Central memory CD8-positive, alpha-beta T cell (primary cell): ENCODE measurements around the gene NEU3.
"Not testable (repeated sequence)": the region's sequence is repeated elsewhere in the genome, so short reads cannot be mapped to it uniquely, and the experiment has no call there.

Experiments
- ATAC-seq: fragments of 150-1000 bp; cut with Tn5 transposase; replicated peaks from 2 replicates; pipeline ENCODE4 v1.10.0; 2022; ENCODE audit warnings: mild to moderate bottlenecking, moderate FRiP score, moderate number of reproducible peaks; ENCODE audit not compliant: poor library complexity, severe bottlenecking; ENCODE audit errors: extremely low read depth
- DNase-seq, 2 donors: peaks; one replicate each; pipeline ENCODE4 v3.0.0; 2021; ENCODE audit warnings: low spot score in 2 of 2
- H3K27ac Mint-ChIP-seq: one replicate; pipeline ENCODE4 v1.8.0; 2022; ENCODE audit warnings: low read depth, mild to moderate bottlenecking, moderate library complexity, mixed read lengths
- H3K27me3 Mint-ChIP-seq: one replicate; pipeline ENCODE4 v1.8.0; 2022; ENCODE audit warnings: mixed read lengths
- H3K36me3 Mint-ChIP-seq: one replicate; pipeline ENCODE4 v1.8.0; 2022; ENCODE audit warnings: mild to moderate bottlenecking, moderate library complexity, mixed read lengths; ENCODE audit not compliant: insufficient read depth
- H3K4me1 Mint-ChIP-seq: one replicate; pipeline ENCODE4 v1.8.0; 2022; ENCODE audit warnings: mixed read lengths
- H3K4me3 Mint-ChIP-seq: one replicate; pipeline ENCODE4 v1.8.0; 2022; ENCODE audit warnings: mild to moderate bottlenecking, moderate library complexity, mixed read lengths
- H3K9me3 Mint-ChIP-seq: one replicate; pipeline ENCODE4 v1.8.0; 2022; ENCODE audit warnings: mixed read lengths

NEU3 gene

DNA sequence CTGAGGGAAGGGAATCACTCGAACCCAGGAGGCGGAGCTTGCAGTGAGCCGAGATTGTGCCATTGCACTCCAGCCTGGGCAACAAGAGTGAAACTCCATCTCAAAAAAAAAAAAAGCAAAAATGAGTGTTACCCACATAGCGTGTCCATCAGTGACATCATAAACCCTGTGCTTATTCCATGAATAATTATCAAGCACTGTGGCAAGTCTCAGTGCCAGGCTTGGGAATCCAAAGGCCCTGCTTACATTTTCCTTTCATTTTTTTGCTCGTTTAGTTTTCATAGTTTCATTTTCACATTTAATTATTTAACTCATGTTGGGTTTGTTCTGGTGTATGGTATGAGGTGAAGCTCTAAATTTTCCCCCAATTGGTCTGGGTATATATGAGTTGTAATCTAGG lies 46.5 kb downstream of the NEU3 start:
- ATAC-seq (no peak), DNase-seq (no peak)
- Mint-ChIP-seq H3K36me3 (no peaks in the 10 kb centered on the region), H3K27me3 (peaks cover 2% of the 10 kb centered on the region), H3K9me3 (no peaks in the 10 kb centered on the region), H3K4me3 (no peak overlapping the region), H3K27ac (no peak overlapping the region), H3K4me1 (no peaks in the 10 kb centered on the region)

DNA sequence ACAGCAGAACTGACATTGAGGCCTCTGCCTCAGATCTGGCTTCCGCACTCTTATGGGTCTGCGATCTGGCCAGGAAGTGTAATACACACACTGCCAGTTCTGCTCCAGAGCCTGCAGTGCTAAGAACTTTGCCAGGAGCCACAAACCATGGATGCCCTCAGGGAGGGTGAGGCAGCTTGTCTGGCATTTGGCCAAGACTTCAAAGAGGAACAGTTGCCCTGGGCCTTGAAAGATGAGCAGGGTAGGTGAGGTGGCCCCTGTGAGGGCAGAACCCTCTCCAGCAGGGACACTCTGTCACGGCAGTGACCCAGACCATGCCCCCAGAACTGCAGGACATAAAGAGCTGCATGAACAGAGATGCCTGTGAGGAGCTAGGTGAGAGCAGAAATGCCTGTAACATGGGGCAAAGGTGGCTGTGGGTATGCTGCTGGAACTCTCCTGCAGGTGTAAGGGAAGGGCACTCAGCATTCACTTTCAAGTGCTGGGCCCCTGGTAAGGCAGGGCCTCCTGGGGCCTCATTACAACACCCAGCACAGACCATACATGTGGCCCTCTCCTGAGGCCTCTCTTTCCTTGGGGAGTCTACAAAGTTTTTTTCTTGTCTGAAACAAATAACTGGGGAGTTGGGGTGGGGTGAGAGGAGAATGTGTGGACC lies 47.3 kb downstream of the NEU3 start:
- Mint-ChIP-seq H3K9me3 (no peaks in the 10 kb centered on the region), H3K4me1 (no peaks in the 10 kb centered on the region), H3K36me3 (no peaks in the 10 kb centered on the region), H3K27ac (no peak overlapping the region), H3K27me3 (peaks cover 10% of the 10 kb centered on the region), H3K4me3 (no peak overlapping the region)
- DNase-seq (no peak), ATAC-seq (no peak)

DNA sequence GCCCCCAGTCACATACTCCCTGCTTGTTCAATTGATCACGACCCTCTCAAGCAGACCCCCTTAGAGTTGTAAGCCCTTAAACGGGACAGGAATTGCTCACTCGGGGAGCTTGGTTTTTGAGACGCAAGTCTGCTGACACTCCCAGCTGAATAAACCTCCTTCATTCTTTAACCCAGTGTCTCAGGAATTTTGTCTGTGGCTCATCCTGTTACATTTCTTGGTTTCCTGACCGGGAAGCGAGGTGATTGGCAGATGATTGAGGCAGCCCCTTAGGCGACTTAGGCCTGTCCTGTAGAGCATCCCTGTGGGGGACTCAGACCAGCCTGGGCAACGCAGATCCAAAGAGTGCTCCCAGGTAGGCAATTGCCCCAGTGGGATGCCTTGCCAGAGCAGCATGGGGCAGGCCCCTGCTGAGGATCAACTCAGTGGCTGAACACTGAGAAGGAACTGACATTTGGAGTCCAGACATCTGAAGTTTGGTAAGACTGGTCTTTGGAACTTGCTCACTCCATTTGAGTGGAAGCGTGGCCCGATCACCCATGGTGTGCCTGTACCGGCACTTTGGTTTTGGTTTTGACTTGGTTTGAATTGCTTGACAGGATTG lies 51.5 kb downstream of the NEU3 start:
- Mint-ChIP-seq H3K4me1 (no peaks in the 10 kb centered on the region), H3K9me3 (no peaks in the 10 kb centered on the region), H3K36me3 (no peaks in the 10 kb centered on the region), H3K27ac (no peak overlapping the region), H3K27me3 (peaks cover 16% of the 10 kb centered on the region), H3K4me3 (no peak overlapping the region)
- DNase-seq = no peak
- no peak for ATAC-seq

DNA sequence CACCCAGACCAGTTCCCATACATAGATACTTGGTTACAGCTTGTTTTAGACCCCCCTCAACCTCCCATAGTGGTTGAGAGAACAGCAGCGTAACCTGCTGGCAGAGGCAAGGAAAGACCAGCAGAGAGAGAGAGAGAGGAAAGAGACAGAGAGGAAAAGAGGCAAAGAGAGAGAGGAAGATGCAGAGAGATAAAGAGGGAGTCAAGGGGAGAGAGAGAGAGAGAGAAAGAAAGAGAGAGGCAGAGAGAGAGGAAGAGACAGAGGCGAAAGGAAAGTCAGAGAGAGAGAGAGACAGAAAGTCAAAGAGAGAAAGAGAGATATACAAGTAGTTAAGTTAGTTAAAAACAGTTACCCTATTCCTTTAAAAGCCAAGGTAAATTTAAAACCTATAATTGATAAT lies 52.5 kb downstream of the NEU3 start:
- no peak overlapping the region for H3K27ac Mint-ChIP-seq
- DNase-seq (no peak), ATAC-seq (no peak)
- H3K36me3 Mint-ChIP-seq = no peaks in the 10 kb centered on the region
- no peaks in the 10 kb centered on the region for H3K4me1 Mint-ChIP-seq
- H3K4me3 Mint-ChIP-seq = no peak overlapping the region
- H3K9me3 Mint-ChIP-seq = no peaks in the 10 kb centered on the region
- peaks cover 16% of the 10 kb centered on the region for H3K27me3 Mint-ChIP-seq

DNA sequence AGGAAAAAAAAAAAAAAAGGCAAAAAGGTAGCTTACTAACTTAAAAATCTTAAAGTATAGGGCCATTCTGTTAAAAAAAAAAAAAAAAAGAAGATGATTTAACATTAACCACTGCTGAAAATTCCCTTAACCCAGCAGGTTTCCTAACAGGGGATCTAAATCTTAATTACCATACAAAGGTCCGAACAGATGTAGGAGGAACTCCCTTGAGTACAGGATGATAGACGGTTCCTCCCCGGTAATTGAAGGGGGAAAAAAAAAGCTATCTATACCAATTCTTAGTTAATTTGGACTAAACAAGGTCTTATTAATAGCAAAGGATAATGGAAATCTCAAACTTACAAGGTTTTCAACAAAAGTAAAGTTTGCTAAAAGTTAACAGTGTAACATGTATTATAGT lies 53.1 kb downstream of the NEU3 start:
- ATAC-seq, DNase-seq, H3K4me3 Mint-ChIP-seq, H3K27ac Mint-ChIP-seq, H3K36me3 Mint-ChIP-seq, H3K4me1 Mint-ChIP-seq, H3K9me3 Mint-ChIP-seq: not testable (repeated sequence)
- H3K27me3 Mint-ChIP-seq = peaks cover 16% of the 10 kb centered on the region

DNA sequence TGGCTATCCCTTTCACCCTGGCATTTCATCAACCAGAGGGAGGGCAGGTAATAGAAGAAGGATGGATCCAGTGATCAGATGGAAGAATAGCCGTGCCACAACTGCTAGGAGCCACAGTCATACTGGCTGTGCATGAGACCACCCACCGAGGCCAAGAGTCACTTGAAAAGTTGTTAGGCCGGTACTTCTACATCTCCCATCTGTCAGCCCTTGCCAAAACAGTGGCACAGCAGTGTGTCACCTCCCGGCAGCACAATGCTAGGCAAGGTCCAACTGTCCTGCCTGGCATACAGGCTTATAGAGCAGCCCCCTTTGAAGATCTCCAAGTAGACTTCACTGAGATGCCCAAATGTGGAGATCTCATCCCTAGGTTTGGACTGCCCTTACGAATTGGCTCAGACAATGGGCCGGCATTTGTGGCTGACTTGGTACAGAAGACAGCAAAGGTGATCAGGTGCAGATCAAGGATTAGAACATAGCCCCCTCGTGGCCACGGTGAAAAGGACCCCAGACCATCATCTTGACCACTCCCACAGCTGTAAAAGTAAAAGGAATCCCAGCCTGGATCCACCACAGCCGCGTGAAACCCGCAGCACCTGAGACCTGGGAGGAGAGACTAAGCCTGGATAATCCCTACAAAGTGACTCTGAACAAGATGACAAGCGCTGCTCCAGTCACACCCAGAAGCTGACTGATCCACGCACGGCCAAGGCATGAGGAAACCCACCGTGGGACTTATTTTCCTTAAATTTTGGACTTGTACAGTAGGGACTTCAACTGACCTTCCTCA lies 55.8 kb downstream of the NEU3 start:
- not testable (repeated sequence) for H3K27ac Mint-ChIP-seq, DNase-seq, H3K4me3 Mint-ChIP-seq, ATAC-seq, H3K4me1 Mint-ChIP-seq, H3K36me3 Mint-ChIP-seq, H3K9me3 Mint-ChIP-seq
- H3K27me3 Mint-ChIP-seq = peaks cover 16% of the 10 kb centered on the region

DNA sequence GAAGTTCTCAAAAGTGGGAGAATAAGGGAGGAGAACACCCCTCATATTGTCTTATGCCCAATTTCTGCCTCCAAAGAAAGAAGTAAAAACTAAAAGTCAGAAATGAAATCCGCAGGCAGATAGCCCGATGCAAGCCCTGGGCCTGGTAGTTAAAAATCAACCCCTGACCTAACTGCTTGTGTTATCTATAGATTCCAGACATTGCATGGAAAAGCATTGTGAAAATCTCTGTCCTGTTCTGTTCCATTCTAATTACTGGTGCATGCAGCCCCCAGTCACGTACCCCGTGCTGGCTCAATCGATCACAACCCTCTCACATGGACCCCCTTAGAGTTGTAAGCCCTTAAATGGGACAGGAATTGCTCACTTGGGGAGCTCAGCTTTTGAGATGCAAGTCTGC lies 57.9 kb downstream of the NEU3 start:
- DNase-seq, ATAC-seq, H3K9me3 Mint-ChIP-seq: not testable (repeated sequence)

DNA sequence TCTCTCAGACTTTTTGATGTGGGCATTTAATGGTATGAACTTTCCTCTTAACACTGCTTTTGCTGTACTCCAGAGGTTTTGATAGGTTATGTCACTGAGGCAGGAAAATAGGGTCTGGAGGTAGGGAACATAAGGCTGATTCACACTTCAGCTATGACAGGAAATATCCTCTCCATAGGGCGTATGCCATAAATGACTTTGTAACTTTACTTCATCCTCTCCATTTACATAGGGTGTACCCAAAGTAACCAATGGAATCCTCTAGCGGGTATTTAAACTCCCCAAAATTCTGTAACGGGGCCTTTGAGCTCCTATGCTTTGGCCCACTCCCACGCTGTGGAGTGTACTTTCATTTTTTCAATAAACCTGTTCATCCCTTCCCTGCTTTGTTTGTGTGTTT lies 58.5 kb downstream of the NEU3 start:
- Mint-ChIP-seq H3K36me3 (no peaks in the 10 kb centered on the region), H3K27me3 (no peaks in the 10 kb centered on the region), H3K9me3 (no peaks in the 10 kb centered on the region), H3K4me3 (no peak overlapping the region), H3K27ac (no peak overlapping the region), H3K4me1 (no peaks in the 10 kb centered on the region)
- DNase-seq (no peak), ATAC-seq (no peak)

More for the DNA sequence above, 57.9 kb downstream of the NEU3 start:
- H3K4me3 Mint-ChIP-seq, H3K27ac Mint-ChIP-seq, H3K36me3 Mint-ChIP-seq, H3K4me1 Mint-ChIP-seq, H3K27me3 Mint-ChIP-seq: not testable (repeated sequence)

DNA sequence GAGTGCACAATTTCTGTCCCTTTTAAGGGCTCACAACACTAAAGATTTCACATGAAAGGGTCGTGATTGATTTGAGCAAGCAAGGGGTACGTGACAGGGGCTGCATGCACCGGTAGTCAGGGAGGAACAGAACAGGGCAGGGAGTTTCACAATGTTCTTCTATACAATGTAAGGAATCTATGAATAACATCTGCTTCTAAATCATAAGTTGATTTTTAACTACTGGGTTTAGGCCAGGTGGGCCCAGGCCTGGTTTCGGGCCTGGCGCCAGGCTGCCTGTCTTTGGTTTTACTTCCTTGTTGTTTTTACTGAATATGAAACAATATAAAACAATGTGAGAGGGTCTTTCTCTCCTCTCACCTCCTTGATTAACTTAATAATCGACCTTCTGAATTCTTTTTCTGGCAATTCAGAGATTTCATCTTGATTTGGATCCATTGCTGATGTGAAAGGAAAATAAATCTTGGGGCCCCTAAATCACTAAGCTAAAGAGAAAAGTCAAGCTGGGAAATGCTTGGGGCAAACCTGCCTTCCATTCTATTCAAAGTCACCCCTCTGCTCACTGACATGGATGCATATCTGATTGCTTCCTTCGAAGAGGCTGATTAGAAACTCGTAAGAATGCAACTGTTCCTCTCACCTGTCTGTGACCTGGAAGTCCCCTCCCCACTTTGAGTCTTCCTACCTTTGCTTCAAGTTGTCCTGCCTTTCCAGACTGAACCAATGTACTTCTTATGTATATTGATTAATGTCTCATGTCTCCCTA lies 61.0 kb downstream of the NEU3 start:
- H3K4me1 Mint-ChIP-seq, H3K27ac Mint-ChIP-seq, H3K36me3 Mint-ChIP-seq, ATAC-seq, H3K4me3 Mint-ChIP-seq, DNase-seq, H3K9me3 Mint-ChIP-seq: not testable (repeated sequence)
- peaks cover 22% of the 10 kb centered on the region for H3K27me3 Mint-ChIP-seq

DNA sequence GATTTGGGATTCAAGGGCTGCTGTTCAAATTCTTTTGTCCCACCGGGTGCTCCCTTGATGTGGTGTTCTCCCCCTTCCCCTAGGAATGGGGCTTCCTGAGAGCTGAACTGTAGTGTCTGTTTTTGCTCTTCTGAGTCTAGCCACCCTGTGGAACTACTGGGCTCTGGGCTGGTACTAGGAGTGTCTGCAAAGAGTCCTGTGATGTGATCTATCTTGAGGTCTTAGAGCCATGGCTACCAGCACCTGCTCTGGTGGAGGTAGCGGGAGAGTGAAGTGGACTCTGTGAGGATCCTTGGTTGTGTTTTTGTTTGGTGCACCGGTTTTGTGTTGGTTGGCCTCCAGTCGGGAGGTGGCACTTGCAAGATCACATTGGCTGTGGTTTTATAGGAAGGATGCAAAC lies 61.8 kb downstream of the NEU3 start:
- Mint-ChIP-seq H3K27ac (no peak overlapping the region), H3K27me3 (peaks cover 23% of the 10 kb centered on the region), H3K36me3 (no peaks in the 10 kb centered on the region), H3K4me1 (no peaks in the 10 kb centered on the region), H3K4me3 (no peak overlapping the region), H3K9me3 (peaks cover 5% of the 10 kb centered on the region)
- ATAC-seq (no peak), DNase-seq (no peak)

DNA sequence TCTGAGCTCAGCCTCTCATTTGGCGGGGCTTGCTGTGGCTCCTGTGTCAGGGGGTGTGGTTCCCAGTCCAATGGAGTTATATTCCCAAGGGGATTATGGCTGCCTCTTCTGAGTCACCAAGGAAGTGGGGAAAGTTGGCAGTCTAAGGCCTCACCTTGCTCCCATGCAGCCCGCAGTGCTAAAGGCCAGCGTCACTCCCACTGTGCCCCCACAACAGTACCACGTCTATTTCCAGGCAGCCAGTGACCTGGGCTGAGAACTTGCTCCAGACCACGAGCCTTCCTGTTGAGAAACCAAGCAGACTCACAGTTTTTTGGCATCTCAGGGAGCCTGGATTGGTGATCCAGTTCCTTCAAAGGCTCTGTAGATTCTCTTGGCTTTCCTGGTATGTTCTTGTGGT lies 62.3 kb downstream of the NEU3 start:
- H3K4me1 Mint-ChIP-seq = no peaks in the 10 kb centered on the region
- no peak for DNase-seq
- H3K27ac Mint-ChIP-seq = no peak overlapping the region
- no peak overlapping the region for H3K4me3 Mint-ChIP-seq
- H3K36me3 Mint-ChIP-seq = no peaks in the 10 kb centered on the region
- peaks cover 5% of the 10 kb centered on the region for H3K9me3 Mint-ChIP-seq
- H3K27me3 Mint-ChIP-seq = peaks cover 23% of the 10 kb centered on the region
- ATAC-seq = no peak

DNA sequence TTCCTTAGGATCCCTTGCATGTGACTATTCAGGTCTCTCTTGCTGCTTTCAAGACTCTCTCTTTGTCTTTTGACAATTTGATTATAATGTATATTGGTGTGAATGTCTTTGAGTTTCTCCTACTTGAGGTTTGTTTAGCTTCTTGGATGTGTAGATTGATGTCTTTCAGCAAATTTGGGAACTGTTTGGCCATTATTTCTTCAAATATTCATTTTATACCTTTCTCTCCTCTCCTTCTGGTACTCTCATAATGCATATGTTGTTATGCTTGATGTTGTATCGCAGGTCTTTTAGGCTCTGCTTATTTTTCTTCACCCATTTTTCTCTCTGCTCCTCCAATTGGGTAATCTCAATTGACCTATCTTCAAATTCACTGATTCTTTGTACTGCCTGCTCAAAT lies 63.7 kb downstream of the NEU3 start:
- H3K27me3 Mint-ChIP-seq = peaks cover 28% of the 10 kb centered on the region
- ATAC-seq = no peak
- H3K36me3 Mint-ChIP-seq = no peaks in the 10 kb centered on the region
- peaks cover 5% of the 10 kb centered on the region for H3K9me3 Mint-ChIP-seq
- H3K27ac Mint-ChIP-seq = no peak overlapping the region
- H3K4me1 Mint-ChIP-seq = no peaks in the 10 kb centered on the region
- no peak for DNase-seq
- H3K4me3 Mint-ChIP-seq = no peak overlapping the region
